Fibroblast of skin of abdomen (primary cell): ENCODE data around the gene RNLS.
"Not testable (repeated sequence)": the region's sequence is repeated elsewhere in the genome, so short reads cannot be mapped to it uniquely, and the experiment has no call there.

Experiments
- DNase-seq: peaks from one replicate; pipeline ENCODE4 v3.0.0-alpha.2; 2013

Gene RNLS

GRCh38 chr10:88521791-88522190 is 61.3 kb downstream of the RNLS start:
- no peak for DNase-seq

GRCh38 chr10:88515235-88515634 is 67.9 kb downstream of the RNLS start:
- no peak for DNase-seq

GRCh38 chr10:88512599-88512998 is 70.5 kb downstream of the RNLS start:
- DNase-seq: no peak

GRCh38 chr10:88508796-88509195 is 74.3 kb downstream of the RNLS start:
- peak; percentile 19 for DNase-seq

- no peak for DNase-seq
Measured at GRCh38 chr10:88507826-88508453, 75.2 kb downstream of the RNLS start.

GRCh38 chr10:88507404-88507803 is 75.7 kb downstream of the RNLS start:
- DNase-seq: no peak

GRCh38 chr10:88505680-88506215 is 77.4 kb downstream of the RNLS start:
- DNase-seq: no peak

- DNase-seq: no peak
Measured at GRCh38 chr10:88505265-88505664, 77.9 kb downstream of the RNLS start.

- peak; percentile 13 for DNase-seq
Measured at GRCh38 chr10:88500656-88501055, 82.5 kb downstream of the RNLS start.

GRCh38 chr10:88499569-88500470 is 83.3 kb downstream of the RNLS start:
- DNase-seq: peak; percentile 62

- peak; percentile 53 for DNase-seq
Measured at GRCh38 chr10:88497913-88498312, 85.2 kb downstream of the RNLS start.

- no peak for DNase-seq
Measured at GRCh38 chr10:88494537-88494936, 88.6 kb downstream of the RNLS start.

- DNase-seq: peak; percentile 80
Measured at GRCh38 chr10:88493691-88494483, 89.2 kb downstream of the RNLS start.

GRCh38 chr10:88491314-88491713 is 91.8 kb downstream of the RNLS start:
- DNase-seq: no peak

GRCh38 chr10:88490231-88490980 is 92.7 kb downstream of the RNLS start:
- DNase-seq: no peak

- no peak for DNase-seq
Measured at GRCh38 chr10:88489107-88489506, 94.0 kb downstream of the RNLS start.

- DNase-seq: not testable (repeated sequence)
Measured at GRCh38 chr10:88486816-88487215, 96.3 kb downstream of the RNLS start.

GRCh38 chr10:88482220-88482619 is 100.9 kb downstream of the RNLS start:
- no peak for DNase-seq

- peak; percentile 13 for DNase-seq
Measured at GRCh38 chr10:88478256-88478655, 104.9 kb downstream of the RNLS start.

- DNase-seq: peak; percentile 22
Measured at GRCh38 chr10:88477343-88478085, 105.6 kb downstream of the RNLS start.
